Erythroblast (primary cell): ENCODE measurements around the gene PAPSS2.

ENCODE experiments used
- GATA1 ChIP-seq: IDR thresholded peaks from 2 replicates; pipeline ENCODE4 v1.6.1; 2011; ENCODE audit warnings: low read depth, mild to moderate bottlenecking, control low read depth, low read length, moderate library complexity
- POLR2A ChIP-seq: IDR thresholded peaks from 2 replicates; pipeline ENCODE4 v1.6.1; 2011; ENCODE audit warnings: mild to moderate bottlenecking, low read length

- TF ChIP-seq POLR2A = no peak
- TF ChIP-seq GATA1 = no peak
Measured at GRCh38 chr10:87760195-87760905, 100.7 kb downstream of the PAPSS2 start.
